ENCODE measurements around the gene FHL1.

- TF ChIP-seq CTCF (IDR thresholded peaks at IDR 0.05) (no peak), POLR2A (IDR thresholded peaks at IDR 0.05) (no peak)
These were observed 40.3 kb upstream of the FHL1 start for GRCh38 chrX:136106920-136107528.

All from thyroid gland (tissue), 4 donors.